ENCODE results near the gene CFAP410.

The CFAP410 gene

GRCh38 chr21:44301961-44302406 lies 37.2 kb downstream of the CFAP410 start:
- no peak for TF ChIP-seq ZNF274 (IDR thresholded peaks at IDR 0.05; ENCODE audit: low read depth, low read length)
- no peak overlapping the region; the same call in 1 of the 2 replicates for H3K4me3 ChIP-seq (ENCODE audit: low read length)

GRCh38 chr21:44301141-44301540 lies 38.0 kb downstream of the CFAP410 start:
- TF ChIP-seq ZNF274 (IDR thresholded peaks at IDR 0.05; ENCODE audit: low read depth, low read length): no peak
- H3K4me3 ChIP-seq (ENCODE audit: low read length): peak overlapping the region; percentile 84

GRCh38 chr21:44300262-44300959 lies 38.8 kb downstream of the CFAP410 start:
- no peak for TF ChIP-seq ZNF274 (IDR thresholded peaks at IDR 0.05; ENCODE audit: low read depth, low read length)
- peak overlapping the region; percentile 84 for H3K4me3 ChIP-seq (ENCODE audit: low read length)

DNA sequence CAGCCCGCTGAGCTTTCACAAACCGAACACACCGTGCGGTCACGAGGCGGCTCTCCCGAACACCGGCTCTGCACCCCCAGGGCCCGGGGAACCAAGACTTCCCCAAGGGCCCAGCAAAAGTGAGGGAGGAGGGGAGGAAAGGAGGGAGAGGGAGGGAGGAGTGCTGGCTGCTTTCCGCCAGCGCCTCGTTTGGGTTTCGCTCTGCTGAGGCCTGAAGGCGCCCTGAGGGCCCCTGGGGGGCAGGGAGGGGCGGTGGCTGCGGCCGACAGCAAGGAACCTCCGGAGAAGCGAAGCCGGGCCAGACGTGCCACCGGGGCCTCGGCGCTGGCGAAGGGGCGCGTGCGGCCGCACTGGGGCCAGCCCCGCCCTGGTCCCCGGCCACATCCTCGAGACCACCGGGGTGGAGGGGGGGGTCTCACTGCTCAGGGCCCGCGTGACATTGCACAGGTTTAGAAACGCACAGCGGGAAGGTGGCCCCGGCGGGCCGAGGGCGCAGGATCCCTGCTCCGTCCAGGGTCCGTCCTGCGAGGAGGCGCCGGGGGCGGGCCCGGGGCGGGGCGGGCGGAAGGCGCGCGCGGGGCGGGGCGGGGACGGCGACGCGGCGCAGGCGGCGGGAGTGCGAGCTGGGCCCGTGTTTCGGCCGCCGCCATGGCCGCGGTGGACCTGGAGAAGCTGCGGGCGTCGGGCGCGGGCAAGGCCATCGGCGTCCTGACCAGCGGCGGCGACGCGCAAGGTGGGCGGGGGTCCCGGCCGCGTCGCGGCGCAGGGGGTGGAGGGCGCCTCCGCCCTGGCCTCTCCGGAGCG lies 39.5 kb downstream of the CFAP410 start, which contains the start of gene PFKL:
TSS of gene PFKL (plus strand) at position 596 of the 804 bp plus-strand sequence. CDS start at position 649, 53 bp downstream.
- H3K4me3 ChIP-seq (ENCODE audit: low read length): peak within 1 kb of the TSS; percentile 84
- no peak for TF ChIP-seq ZNF274 (IDR thresholded peaks at IDR 0.05; ENCODE audit: low read depth, low read length)

DNA sequence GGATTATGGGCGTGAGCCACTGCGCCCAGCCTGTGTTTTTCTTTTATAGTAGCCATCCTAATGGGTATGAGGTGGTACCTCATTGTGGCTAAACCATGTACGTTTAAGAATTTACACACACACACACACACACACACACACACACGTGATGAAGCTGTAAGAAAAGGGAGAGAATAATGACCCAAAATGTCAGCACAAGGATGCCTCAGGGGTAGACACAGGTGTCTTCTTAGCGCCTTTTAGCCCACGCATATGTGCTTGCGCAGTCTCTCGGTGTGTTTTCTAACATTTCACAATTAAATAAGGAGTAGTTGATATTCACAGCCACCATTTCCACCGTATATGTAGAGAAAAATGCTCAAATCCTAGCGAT lies 40.1 kb downstream of the CFAP410 start:
- no peak for TF ChIP-seq ZNF274 (IDR thresholded peaks at IDR 0.05; ENCODE audit: low read depth, low read length)

GRCh38 chr21:44298301-44298700 lies 40.9 kb downstream of the CFAP410 start:
- no peak overlapping the region for H3K4me3 ChIP-seq (ENCODE audit: low read length)

More for the DNA sequence above, 40.1 kb downstream of the CFAP410 start:
- peak overlapping the region; percentile 56; the same call in 1 of the 2 replicates for H3K4me3 ChIP-seq (ENCODE audit: low read length)

DNA sequence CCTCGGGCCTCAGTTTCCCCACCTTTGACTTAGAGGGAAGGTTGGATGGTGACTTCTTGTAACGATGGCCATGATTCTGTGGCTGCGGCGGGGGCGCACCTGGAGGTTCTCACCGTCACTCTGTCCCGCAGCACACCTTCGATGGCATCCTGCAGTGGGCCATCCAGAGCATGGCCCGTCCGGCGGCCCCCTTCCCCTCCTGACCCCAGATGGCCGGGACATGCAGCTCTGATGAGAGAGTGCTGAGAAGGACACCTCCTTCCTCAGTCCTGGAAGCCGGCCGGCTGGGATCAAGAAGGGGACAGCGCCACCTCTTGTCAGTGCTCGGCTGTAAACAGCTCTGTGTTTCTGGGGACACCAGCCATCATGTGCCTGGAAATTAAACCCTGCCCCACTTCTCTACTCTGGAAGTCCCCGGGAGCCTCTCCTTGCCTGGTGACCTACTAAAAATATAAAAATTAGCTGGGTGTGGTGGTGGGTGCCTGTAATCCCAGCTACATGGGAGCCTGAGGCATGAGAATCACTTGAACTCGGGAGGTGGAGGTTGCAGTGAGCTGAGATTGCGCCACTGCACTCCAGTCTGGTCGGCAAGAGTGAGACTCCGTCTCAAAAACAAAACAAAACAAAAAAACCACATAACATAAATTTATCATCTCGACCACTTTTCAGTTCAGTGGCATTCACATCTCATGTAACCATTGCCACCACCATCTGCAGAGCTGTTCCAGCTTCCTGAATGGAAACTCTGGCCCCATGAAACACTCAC lies 41.5 kb downstream of the CFAP410 start:
- H3K4me3 ChIP-seq (ENCODE audit: low read length): no peak overlapping the region
- no peak for TF ChIP-seq ZNF274 (IDR thresholded peaks at IDR 0.05; ENCODE audit: low read depth, low read length)

More at GRCh38 chr21:44298301-44298700, 40.9 kb downstream of the CFAP410 start:
- TF ChIP-seq ZNF274 (IDR thresholded peaks at IDR 0.05; ENCODE audit: low read depth, low read length): no peak

DNA sequence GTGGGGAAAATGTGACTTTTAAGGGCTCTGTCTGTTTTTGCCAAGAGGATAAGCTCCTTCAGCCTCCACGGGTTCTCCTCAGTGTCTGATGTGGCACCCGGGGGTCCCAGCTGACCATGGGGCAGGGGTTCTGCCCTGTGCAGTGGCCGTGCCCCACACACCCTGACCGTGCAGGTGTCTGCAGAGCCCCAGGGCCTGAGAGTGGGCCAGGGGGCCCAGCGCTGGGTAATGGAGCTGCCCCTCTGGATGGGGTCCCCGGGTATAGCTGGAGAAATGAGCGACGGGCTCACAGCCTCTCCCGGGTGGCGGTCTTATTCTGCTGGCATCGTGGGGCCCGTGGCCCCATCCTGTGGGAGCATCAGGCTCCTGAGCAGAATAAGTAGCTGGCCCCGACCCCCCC lies 42.3 kb downstream of the CFAP410 start:
- no peak for TF ChIP-seq ZNF274 (IDR thresholded peaks at IDR 0.05; ENCODE audit: low read depth, low read length)
- H3K4me3 ChIP-seq (ENCODE audit: low read length): no peak overlapping the region

- no peak overlapping the region for H3K4me3 ChIP-seq (ENCODE audit: low read length)
- TF ChIP-seq ZNF274 (IDR thresholded peaks at IDR 0.05; ENCODE audit: low read depth, low read length): no peak
These were observed 43.1 kb downstream of the CFAP410 start for GRCh38 chr21:44296103-44296519.

DNA sequence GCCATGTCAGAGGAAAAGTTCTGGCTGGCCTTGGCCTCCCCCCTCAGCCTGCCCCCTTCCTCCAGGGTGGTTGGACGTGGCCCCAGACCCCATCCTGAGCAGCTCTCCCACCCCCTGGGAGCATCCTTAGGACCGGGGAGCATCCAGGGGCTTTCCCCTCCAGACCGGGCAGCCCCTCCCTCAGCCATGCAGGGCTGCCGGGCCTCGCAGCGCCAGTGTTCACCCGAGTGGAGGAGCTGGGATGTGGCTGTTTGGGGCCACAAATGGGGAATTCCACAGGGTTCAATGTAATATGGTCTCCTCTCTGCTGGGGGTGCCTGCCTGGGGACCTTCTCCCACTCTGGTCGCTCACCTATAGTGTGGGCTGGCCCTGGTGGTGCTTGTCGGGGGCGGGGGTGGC lies 43.5 kb downstream of the CFAP410 start:
- H3K4me3 ChIP-seq (ENCODE audit: low read length): no peak overlapping the region
- TF ChIP-seq ZNF274 (IDR thresholded peaks at IDR 0.05; ENCODE audit: low read depth, low read length): no peak

- H3K4me3 ChIP-seq (ENCODE audit: low read length): no peak overlapping the region
- no peak for TF ChIP-seq ZNF274 (IDR thresholded peaks at IDR 0.05; ENCODE audit: low read depth, low read length)
These were observed 44.0 kb downstream of the CFAP410 start for GRCh38 chr21:44295163-44295573.

GRCh38 chr21:44294391-44295162 lies 44.6 kb downstream of the CFAP410 start:
- H3K4me3 ChIP-seq (ENCODE audit: low read length): no peak overlapping the region
- no peak for TF ChIP-seq ZNF274 (IDR thresholded peaks at IDR 0.05; ENCODE audit: low read depth, low read length)

DNA sequence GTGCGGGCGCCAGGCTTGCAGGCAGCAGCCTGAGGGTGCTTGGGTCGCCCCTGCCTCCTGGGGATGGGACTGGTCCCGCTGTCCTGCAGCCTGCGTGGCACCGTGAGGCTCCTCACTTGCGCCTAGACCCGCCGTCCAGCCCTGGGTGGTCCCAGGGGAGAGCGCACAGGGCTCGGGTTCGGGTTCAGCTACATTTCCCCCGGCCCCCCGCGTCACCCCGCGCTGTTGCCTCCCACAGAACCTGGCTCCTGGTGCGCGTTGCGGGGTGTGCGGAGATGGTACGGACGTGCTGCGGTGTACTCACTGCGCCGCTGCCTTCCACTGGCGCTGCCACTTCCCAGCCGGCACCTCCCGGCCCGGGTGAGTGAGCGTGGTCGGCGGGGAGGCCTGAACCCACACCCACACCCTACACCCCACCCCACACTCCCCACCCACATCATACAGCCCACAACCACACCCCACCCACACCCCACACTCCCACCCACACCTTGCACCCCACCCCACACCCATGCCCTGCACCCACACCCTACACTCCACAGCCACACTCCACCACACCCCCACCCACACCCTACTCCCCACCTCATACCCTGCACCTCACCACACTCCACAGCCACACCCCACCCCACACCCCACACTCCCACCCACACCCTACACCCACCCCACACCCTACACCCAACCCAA lies 45.5 kb downstream of the CFAP410 start:
- H3K4me3 ChIP-seq (ENCODE audit: low read length): no peak overlapping the region
- TF ChIP-seq ZNF274 (IDR thresholded peaks at IDR 0.05; ENCODE audit: low read depth, low read length): no peak
